Hepatocyte (in vitro differentiated cells): Measurements from ENCODE around the gene SF3B6. TPM values are rescaled to one million over a fixed set of nuclear protein-coding genes. Genes with fewer than 3 reads are reported as not detected.
"Not testable (repeated sequence)": the region's sequence is repeated elsewhere in the genome, so short reads cannot be mapped to it uniquely, and the experiment has no call there.

Experiments used
- DNase-seq: peaks from one replicate; pipeline ENCODE4 v3.0.0-alpha.2; 2016; ENCODE audit warnings: low spot score
- H2AFZ ChIP-seq: fragments of 200-600 bp; sonication (generic); 2 replicates; pipeline ENCODE4 v1.6.0; 2016; ENCODE audit warnings: antibody characterized with exemption, mild to moderate bottlenecking
- H3K27ac ChIP-seq: fragments of 200-600 bp; sonication (generic); 2 replicates; pipeline ENCODE4 v1.5.1; 2016; ENCODE audit warnings: mild to moderate bottlenecking
- H3K27me3 ChIP-seq: fragments of 200-600 bp; sonication (generic); 2 replicates; pipeline ENCODE4 v1.6.1; 2016
- H3K36me3 ChIP-seq: fragments of 200-600 bp; sonication (generic); replicated peaks from 2 replicates; pipeline ENCODE4 v1.5.1; 2016; ENCODE audit warnings: low read depth; ENCODE audit not compliant: insufficient read depth
- H3K4me1 ChIP-seq: fragments of 200-600 bp; sonication (generic); 2 replicates; pipeline ENCODE4 v1.5.1; 2016; ENCODE audit warnings: mild to moderate bottlenecking, moderate library complexity; ENCODE audit not compliant: insufficient read depth
- H3K4me2 ChIP-seq: fragments of 200-600 bp; sonication (generic); 2 replicates; pipeline ENCODE4 v1.6.0; 2016
- H3K4me3 ChIP-seq: fragments of 200-600 bp; sonication (generic); 2 replicates; pipeline ENCODE4 v1.5.1; 2016; ENCODE audit warnings: mild to moderate bottlenecking
- H3K79me2 ChIP-seq: fragments of 200-600 bp; sonication (generic); 2 replicates; pipeline ENCODE4 v1.6.0; 2017; ENCODE audit warnings: mild to moderate bottlenecking
- H3K9me2 ChIP-seq: fragments of 200-600 bp; sonication (generic); replicated peaks from 2 replicates; pipeline ENCODE4 v1.6.0; 2017; ENCODE audit warnings: mild to moderate bottlenecking; ENCODE audit not compliant: insufficient read depth
- H3K9me3 ChIP-seq: fragments of 200-600 bp; sonication (generic); 2 replicates; pipeline ENCODE4 v1.5.1; 2016; ENCODE audit warnings: low read depth, mild to moderate bottlenecking
- H4K20me1 ChIP-seq: fragments of 200-600 bp; sonication (generic); 2 replicates; pipeline ENCODE4 v1.6.0; 2016; ENCODE audit warnings: mild to moderate bottlenecking; ENCODE audit not compliant: insufficient read depth, poor library complexity, severe bottlenecking
- CTCF ChIP-seq: fragments of 200-600 bp; sonication (generic); IDR thresholded peaks from 2 replicates; pipeline ENCODE4 v1.5.1; 2016; ENCODE audit warnings: antibody characterized with exemption, mild to moderate bottlenecking; ENCODE audit not compliant: poor library complexity
- EZH2 ChIP-seq: fragments of 200-600 bp; sonication (generic); IDR thresholded peaks from 2 replicates; pipeline ENCODE4 v1.6.1; 2016; ENCODE audit warnings: antibody characterized with exemption, mild to moderate bottlenecking, borderline replicate concordance
- EZH2phosphoT487 ChIP-seq: fragments of 200-600 bp; sonication (generic); IDR thresholded peaks from one replicate; pipeline ENCODE4 v1.6.1; 2018; ENCODE audit warnings: antibody characterized with exemption, mild to moderate bottlenecking, low read depth, moderate library complexity; ENCODE audit not compliant: unreplicated experiment, severe bottlenecking
- WGBS: methylation state at CpG from one replicate; pipeline ENCODE4 v1.1.6; 2016; ENCODE audit warnings: low lambda C conversion rate; ENCODE audit errors: missing lambda C conversion rate; 5-methylcytosine and 5-hydroxymethylcytosine counted together
- polyA plus RNA-seq: library from polyadenylated mRNA; unstranded; fragments of >200 nt; fragmentation: Nextera tagmentation; extraction: Ambion mirVana; gene quantifications from 2 replicates; pipeline ENCODE4 v1.2.1, GENCODE V29; 2016
- total RNA-seq: library from RNA; depleted of rRNA; stranded (reverse); fragments of >200 nt; gene quantifications from 2 replicates; pipeline ENCODE4 v1.2.3, GENCODE V29; 2014

The SF3B6 gene
- total and polyA plus RNA-seq, 2 experiments from 2014 or later = 158 to 174 TPM

- Histone ChIP-seq H3K9me2 (no peaks in the 10 kb centered on the region), H3K4me2 (no peak overlapping the region), H3K9me3 (no peaks in the 10 kb centered on the region), H3K36me3 (no peaks in the 10 kb centered on the region), H2AFZ (no peak overlapping the region), H3K27ac (no peak overlapping the region), H4K20me1 (no peaks in the 10 kb centered on the region), H3K4me3 (no peak overlapping the region), H3K27me3 (no peaks in the 10 kb centered on the region), H3K4me1 (no peaks in the 10 kb centered on the region), H3K79me2 (no peaks in the 10 kb centered on the region)
- 89% methylated on average over 2 of the region's 2 CpGs for WGBS
- DNase-seq = no peak
- TF ChIP-seq EZH2phosphoT487 = no peak
- no peak for TF ChIP-seq CTCF
- TF ChIP-seq EZH2 = no peak
Measured at GRCh38 chr2:24101992-24102391, 25.9 kb upstream of the SF3B6 start.

- H3K4me2 ChIP-seq, H3K9me3 ChIP-seq, H3K9me2 ChIP-seq, H3K4me3 ChIP-seq, H3K4me1 ChIP-seq, H3K27me3 ChIP-seq, DNase-seq, H2AFZ ChIP-seq, H4K20me1 ChIP-seq, H3K79me2 ChIP-seq, H3K27ac ChIP-seq, H3K36me3 ChIP-seq: not testable (repeated sequence)
- 85% methylated on average over 2 of the region's 2 CpGs for WGBS
Measured at GRCh38 chr2:24100732-24101131, 24.6 kb upstream of the SF3B6 start.

GRCh38 chr2:24095171-24095677 is 19.1 kb upstream of the SF3B6 start:
- H3K79me2 ChIP-seq, H3K9me2 ChIP-seq, H3K27me3 ChIP-seq, H3K4me1 ChIP-seq, H2AFZ ChIP-seq, H4K20me1 ChIP-seq, H3K4me2 ChIP-seq, H3K9me3 ChIP-seq, H3K36me3 ChIP-seq, H3K27ac ChIP-seq, H3K4me3 ChIP-seq, DNase-seq: not testable (repeated sequence)
- WGBS = 48% methylated on average over 17 of the region's 17 CpGs

- 97% methylated on average over 5 of the region's 5 CpGs for WGBS
- H3K27me3 ChIP-seq, H2AFZ ChIP-seq, H3K36me3 ChIP-seq, H3K4me3 ChIP-seq, H3K27ac ChIP-seq, H3K79me2 ChIP-seq, DNase-seq, H3K4me1 ChIP-seq, H3K9me2 ChIP-seq, H3K4me2 ChIP-seq, H4K20me1 ChIP-seq, H3K9me3 ChIP-seq: not testable (repeated sequence)
Measured at GRCh38 chr2:24093270-24093669, 17.1 kb upstream of the SF3B6 start.

- no peaks in the 10 kb centered on the region for H3K9me2 ChIP-seq
- H3K27ac ChIP-seq = no peak overlapping the region
- H4K20me1 ChIP-seq = no peaks in the 10 kb centered on the region
- H3K9me3 ChIP-seq = no peaks in the 10 kb centered on the region
- H3K4me3 ChIP-seq = no peak overlapping the region
- WGBS = 90% methylated on average over 2 of the region's 2 CpGs
- no peaks in the 10 kb centered on the region for H3K36me3 ChIP-seq
- no peaks in the 10 kb centered on the region for H3K27me3 ChIP-seq
- H3K79me2 ChIP-seq = no peaks in the 10 kb centered on the region
- H2AFZ ChIP-seq = no peak overlapping the region
- TF ChIP-seq CTCF (no peak), EZH2phosphoT487 (no peak), EZH2 (no peak)
- DNase-seq = no peak
- H3K4me1 ChIP-seq = no peaks in the 10 kb centered on the region
- no peak overlapping the region for H3K4me2 ChIP-seq
Measured at GRCh38 chr2:24088821-24089359, 12.8 kb upstream of the SF3B6 start.
